Measurements from ENCODE around the gene SFXN5. TPM values are rescaled to one million over a fixed set of nuclear protein-coding genes. Genes with fewer than 3 reads are reported as not detected.

SFXN5 gene
- total RNA-seq, 1 donor from 2014 or later: 10.1 TPM

DNA sequence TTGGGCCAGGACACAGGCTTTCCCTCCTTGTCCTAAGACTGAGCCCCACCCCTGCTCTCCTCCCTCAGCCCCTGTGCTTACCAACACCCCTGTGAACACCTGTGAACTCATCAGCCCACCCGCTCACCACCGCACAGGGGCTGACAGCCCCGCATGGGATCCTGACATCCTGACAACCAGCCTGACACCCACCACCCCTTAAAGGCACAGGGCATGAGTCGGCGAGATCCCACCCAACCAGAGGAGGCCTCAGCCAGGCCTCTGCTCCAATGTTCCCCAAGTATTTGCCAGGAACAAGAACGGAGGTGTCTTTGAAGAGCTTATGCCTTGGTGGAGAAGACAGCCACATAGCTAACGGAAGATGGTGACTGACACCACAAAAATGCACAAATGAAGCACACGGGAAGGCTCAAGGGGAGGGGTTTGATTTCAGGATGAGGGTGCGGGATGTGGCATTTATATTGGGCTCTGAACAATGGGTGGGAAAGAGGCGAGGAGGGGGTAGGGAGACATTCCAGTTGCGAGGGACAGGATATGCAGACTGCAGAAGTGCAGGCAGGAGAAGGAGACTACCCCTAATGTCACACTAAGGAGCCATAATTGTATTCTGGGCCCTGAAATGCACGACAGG lies 30.2 kb upstream of the SFXN5 start:
- DNase-seq (ENCODE audit: low read depth in 2 of 2): peak in 1 of 2 donors; percentile 41

DNA sequence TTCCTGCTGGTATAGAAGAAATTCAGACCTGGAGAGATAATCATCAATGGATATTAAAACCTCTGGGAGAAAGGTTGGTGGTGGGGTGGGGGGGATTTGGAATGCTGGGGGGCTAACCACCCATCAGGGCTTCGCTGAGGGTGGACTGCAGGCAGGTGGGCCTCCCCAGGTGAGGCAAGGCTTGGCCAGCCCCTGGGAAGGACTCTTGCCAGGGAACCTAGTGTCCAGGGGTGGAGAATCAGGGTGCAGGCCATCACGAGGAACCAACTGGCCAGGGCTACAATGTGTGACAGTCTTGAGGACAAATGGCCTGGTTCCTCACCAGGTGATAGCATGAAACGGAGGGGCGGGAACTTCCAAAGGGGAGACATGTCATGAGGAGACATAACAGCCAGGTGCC lies 29.4 kb upstream of the SFXN5 start:
- no peak for DNase-seq (ENCODE audit: low read depth in 2 of 2)

DNA sequence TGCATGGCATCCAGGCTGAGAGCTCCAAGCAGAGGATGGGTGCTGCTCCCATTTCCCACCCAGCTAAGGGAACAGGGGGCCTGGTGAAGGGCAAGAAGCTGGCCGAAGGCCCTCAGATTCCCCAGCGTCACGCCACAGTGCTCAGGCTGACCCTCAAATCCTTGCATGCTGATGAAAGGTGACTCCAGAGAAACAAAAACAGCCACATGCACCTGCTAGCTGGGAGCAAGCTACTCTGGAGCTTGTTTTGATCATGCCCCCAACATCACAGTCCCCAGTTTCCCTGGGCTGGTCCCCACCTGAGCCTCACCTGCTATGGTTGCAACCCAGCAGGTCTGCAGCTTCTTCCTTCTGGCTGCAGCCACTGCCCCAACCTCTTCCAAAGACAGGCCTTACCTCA lies 28.0 kb upstream of the SFXN5 start:
- DNase-seq (ENCODE audit: low read depth in 2 of 2): no peak

DNA sequence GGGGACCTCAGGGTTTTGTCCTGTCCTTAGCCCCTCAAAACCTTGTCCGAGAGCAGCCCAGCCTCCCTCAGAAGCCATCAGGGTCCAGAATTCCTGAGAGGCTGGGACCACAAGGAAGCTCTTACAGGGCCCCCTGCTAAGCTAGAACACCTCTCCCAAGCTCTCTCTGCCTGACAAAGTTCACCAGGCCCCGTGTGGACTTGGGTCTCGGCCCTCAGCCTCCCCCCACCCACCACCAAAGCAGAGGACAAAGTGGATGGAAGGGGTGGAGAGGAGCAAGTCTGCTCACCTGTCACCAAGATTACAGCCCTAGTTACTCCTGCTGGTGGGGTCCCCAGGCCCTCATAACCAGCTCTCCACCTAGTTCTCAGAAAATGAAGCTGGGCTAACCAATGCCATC lies 24.4 kb upstream of the SFXN5 start:
- no peak for DNase-seq (ENCODE audit: low read depth in 2 of 2)

DNA sequence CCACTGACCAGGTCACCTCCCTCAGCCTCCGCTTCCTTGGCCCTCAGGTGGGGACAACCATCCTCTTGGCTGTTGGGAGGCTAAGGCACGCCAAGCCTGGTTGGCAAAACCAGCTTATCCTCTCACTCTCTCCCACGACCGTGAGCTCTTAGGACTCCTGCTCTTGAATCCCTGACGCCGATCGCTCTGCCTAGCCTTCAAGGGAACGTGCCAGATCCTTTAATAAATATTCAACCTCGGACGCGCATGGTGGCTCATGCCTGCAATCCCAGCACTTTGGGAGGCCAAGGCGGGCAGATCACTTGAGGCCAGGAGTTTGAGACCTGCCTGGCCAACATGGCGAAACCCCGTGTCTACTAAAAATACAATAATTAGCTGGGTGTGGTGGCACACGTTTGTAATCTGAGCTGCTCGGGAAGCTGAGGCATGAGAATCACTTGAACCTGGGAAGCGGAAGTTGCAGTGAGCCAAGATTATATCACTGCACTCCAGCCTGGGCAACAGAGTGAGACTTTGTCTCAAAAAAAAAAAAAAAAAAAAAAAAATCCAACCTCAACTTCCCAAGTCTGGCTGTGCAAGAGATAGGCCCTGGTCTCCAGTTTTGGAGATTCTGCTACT lies 22.2 kb upstream of the SFXN5 start:
- peak in 1 of 2 donors; percentile 58 for DNase-seq (ENCODE audit: low read depth in 2 of 2)

DNA sequence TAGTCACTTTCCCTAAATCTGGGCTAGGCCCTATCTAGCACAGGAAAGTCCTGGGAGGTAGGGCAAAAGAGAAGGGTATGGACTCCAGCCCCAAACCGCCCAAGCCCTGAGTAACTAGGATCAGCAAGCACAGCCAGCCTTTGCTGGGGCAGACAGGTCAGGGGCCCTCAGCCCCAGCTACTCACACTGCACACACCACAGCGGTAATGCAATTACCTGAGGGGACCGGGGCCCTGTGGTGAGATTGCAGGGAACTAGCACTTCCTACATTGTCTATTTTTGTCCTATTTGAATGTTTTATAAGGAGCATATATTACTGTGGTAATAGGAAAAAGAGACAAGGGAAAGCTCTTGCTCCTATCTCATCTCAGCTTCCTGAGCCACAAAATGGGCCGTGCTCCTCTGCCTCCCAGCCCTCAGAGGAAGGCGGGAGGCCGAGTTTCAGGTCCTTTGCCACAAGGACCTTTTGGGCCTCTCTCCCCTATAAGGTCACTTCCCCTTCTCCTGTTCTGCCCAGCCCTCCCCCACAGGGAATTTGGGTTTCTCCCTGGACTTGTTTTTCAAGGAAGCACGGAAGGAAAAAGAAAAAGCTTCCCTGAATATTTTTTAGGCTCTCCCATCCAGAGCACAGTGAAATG lies 20.8 kb upstream of the SFXN5 start:
- no peak for DNase-seq (ENCODE audit: low read depth in 2 of 2)

DNA sequence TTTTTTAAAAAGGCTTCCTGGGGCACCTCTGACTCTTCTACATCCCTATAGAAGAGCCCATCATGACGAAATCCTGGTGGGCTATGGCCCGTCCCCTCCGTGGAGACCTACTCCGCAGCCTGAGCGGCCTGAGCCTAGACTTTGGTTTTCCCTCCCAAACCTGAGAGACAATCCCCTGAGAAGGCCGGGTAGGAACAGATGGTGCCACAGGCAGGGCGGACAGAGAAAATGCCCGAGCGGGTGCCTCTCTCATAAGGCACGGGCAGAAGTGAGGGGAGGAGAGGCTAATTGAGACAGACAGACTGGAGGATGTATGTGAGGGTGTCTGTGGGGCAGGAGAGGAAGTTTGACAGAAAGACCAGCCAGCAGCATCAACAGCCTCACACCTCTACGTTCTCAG lies 20.2 kb upstream of the SFXN5 start:
- DNase-seq (ENCODE audit: low read depth in 2 of 2): no peak

DNA sequence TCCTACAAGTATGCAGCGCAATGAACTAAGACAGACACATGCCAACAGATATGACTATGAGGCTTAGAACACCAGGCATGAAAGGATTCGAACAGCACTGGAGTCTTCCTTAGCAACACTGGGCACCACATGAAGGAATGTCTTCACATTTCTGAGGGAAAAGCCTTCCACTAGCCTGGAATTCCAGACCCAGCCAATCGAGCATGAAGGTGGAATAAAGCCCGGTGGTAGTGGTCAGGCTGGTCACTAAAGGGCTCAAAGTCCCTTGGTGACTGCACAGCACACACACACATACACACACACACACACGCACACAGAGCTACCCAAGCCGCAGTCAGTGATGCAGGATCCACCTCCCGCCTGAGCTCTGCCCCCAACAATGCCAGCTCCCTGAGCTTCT lies 19.7 kb upstream of the SFXN5 start:
- DNase-seq (ENCODE audit: low read depth in 2 of 2): no peak

DNA sequence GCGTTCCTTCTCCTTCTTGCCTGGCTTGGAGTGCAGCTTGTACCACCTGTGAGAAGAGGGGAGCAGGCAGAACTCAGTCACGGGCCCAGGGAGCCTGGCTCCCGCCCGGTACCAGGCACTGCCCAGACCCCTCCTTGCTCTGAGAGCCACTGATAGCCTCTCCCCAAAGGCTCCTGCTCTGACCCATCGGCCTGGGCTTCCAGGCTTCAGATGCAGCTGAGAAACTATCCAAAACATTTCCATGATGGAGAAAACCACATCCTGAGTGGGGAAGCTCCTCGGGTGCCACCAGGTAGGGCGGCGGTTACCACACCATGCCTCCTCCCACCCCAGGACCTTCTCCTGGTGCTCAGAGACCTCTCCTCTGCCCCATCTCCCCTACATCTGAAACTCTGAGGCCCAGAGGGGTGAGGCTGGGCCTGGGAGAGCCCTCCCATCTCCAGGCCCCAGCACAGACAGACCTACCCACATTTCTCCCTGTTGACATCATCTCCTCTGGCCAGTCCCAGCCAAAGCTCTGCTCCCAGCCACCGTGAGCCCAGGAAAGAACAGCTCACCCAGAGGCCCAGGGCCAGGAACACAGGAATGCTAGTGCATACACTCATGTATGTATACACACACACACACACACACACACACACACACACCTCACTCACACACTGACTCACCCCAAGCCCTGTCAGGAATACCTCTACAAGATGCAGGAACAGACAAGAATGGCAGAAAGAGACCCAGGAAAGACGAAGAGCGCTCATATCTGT lies 17.9 kb upstream of the SFXN5 start:
- DNase-seq (ENCODE audit: low read depth in 2 of 2): peak in 1 of 2 donors; percentile 81

DNA sequence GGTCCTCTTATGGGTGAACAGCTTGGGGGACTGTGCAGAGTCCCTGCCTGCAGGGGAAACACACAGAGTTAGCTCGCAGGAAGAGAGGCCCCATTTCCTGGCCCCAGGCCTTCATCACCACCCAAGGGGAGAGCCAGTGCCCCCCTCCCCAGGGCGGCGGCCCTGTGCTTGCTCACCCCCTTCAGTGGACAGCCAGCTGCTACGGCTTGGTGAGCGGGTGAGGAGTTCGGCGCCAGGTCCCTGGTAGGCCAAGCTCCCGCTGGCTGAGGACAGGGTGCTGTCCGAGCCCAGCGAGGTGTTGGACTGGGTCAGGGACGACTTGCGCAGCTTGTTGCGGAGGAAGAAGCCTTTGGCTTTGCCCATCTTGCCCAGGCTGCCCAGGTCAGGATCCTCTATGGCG lies 17.2 kb upstream of the SFXN5 start:
- DNase-seq (ENCODE audit: low read depth in 2 of 2): no peak

DNA sequence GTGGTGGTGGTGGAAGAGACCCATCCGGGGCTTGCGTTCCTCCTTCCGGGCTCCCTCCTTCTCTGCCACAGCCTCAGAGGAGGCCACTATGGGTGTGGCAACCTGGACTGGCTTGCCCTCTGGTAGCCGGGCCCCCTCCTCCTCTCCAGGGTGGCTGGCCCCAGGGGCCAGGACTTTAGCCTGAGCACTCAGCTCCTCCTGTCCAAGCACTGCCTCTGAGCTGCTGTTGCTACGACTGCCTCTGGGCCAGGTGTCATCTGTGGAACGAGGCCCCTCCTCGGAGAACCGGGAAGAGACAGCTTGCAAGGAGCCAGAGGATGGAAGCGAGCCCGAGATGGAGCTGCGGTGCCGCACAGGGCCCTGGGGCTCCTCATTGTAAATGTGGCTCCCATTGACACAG lies 16.7 kb upstream of the SFXN5 start:
- no peak for DNase-seq (ENCODE audit: low read depth in 2 of 2)

DNA sequence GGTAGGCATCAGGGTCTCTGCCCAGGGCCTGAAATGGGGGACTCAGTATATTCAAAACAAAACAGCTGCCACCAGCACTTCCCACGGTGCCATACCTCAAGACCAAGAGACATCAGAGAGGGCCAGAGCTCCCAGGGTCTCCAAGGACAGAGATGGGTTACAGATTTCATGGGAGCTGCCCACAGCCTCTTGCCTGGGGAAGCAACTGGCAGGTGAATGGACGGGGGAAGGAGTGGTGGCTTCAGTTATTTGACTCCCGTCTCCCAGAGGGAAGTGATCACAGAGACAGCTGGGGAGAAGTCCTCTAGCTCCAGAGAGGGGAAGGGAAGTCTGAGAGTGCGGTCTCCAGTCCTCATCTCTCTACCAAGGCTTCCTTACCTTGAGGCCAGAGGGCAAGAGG lies 15.8 kb upstream of the SFXN5 start:
- no peak for DNase-seq (ENCODE audit: low read depth in 2 of 2)

DNA sequence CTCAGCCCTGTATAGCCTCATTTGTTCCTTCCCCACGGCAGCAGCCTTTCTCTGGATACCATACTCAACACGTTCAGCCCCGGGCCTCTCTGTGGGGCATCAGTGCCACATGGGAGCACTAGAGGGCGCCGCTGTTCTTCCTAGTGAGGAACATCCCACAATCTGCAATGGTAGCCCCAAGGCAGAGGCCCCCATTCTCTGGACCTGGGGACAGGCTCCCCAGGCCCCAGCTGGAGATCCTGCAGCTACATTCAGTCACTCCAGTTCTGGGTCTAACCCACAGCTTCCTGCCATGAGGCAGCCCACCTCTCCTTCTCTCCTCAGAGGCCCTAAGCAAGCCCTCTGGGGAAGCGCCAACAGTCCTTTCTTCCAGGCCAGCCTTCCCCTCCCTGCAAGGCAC lies 14.2 kb upstream of the SFXN5 start:
- peak; percentile 52 to 80 for DNase-seq (ENCODE audit: low read depth in 2 of 2)

DNA sequence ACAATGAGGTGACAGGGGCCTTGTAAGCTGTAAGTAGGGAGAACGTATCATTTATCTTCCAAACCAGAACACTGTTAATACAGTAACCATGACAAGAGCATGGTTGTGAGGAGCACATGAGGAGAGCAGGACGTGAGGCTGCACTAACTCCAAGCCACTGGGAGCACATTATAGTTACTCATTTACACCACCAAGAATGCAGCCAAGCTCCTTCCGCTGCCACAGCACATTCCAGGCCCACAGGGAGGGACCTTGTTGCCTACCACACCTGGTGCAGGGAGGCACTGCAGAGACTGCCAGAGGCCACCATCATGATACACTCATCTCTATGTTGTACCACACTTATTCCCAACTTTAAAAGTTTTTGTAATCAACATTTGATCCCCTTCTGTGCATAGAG lies 13.5 kb upstream of the SFXN5 start:
- peak; percentile 30 to 31 for DNase-seq (ENCODE audit: low read depth in 2 of 2)

DNA sequence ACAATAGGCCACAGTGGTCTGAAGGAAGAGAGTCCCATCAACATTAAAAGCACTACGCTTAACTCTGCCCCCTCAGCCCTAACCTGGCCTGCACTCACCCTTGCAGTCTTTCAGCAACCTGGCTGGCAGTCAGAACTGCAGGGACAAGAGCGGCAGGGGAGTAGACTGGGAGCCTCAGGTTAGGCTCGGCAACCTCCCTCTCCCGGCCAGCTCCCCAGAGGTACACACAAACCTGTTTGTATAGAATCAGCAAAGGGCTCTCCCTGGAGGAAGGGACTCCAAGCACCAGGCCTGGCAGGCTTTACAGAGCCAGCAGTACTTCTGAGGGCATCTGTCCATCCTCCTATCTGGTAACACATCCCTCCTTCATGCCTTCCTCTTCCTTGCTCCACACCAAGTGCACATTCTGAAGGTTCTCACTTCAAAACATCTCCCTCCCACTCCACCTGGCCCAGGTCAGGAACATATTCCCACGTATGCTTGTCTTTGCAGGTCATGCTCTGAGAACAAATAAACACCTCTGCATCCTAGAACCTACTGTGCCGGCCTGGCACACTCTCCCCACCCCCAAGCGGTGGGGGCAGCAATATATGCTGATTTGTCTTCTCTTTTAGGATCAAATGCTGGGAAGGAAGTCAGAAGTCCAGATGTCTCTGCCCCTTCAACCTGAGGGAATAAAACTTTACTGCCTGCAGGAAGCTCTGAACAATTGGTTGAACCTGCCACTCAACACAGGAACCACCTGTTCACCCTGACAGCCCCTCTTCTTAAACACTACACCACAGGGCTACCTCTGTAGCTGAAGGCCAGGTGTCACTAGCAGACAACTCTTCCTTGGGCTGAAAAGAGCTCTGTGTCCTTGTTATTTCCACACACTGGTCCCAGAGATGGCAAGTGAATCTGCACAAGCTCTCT lies 12.6 kb upstream of the SFXN5 start:
- DNase-seq (ENCODE audit: low read depth in 2 of 2): peak; percentile 86 to 92

DNA sequence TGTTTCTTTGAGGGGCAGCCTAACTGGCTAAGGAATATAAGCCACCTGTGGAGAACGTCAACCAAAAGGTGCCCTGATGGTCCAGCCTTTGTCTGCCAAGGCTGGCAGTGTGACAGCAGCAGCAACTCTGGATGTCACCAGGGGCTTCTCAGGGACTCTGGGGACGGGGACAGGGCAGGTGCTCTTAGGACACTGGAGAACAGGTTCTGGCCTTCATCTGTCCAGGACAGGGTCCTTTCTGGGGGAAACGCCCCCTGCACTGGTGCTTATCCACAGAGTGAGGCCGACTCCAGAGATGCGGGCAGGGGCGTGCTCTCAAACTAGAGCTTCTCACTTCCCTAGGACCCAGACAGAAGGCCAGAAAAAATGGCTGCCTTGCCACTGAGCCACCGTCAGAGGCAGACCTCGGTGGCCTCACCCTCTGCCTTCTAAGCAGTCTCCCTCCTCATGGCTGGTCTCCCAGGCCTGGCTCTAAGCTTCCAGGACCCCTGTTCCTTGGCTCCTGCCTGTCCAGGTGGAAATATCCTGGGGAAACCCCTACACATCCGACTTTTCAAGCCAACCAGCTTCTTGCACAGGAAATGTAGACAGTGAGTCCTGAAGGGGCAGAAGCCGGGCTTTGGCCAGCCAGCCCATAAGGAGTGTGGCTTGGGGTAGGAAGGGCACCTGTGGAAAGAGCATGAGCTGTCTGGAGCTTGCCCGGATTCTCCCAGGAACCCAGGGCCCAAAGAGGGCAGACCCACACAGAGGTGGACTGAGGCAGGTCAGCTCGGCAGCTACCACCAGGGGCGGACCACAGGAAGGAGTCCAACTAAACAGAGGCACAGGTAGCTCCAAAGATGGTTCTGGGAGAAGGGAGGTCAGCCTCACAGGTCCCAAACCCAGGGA lies 11.3 kb upstream of the SFXN5 start:
- DNase-seq (ENCODE audit: low read depth in 2 of 2): no peak

DNA sequence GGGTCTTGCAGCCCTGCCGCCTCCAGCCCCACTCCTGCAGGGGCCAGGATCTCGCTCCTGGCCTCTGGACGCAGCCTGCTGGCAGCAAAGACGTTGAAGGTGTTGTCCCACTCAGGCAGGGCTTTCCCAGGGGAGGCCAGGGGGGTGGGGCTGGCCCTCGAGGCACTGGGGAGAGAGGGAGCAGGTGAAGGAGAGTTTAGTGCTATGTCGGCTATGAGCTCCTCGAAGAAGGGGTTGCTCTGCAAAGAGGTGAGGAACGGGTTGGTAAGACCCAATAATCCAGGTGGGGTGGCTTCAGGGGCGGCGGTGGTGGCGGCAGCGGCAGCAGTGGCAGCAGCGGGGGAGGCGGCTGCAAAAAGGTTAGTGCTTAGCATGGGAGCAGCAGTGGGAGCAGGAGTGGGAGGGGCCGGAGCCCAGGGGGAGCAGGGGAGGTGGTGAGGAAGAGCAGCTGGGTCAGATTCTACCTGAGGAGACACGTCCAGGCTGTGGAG lies 9.7 kb upstream of the SFXN5 start:
- no peak for DNase-seq (ENCODE audit: low read depth in 2 of 2)

DNA sequence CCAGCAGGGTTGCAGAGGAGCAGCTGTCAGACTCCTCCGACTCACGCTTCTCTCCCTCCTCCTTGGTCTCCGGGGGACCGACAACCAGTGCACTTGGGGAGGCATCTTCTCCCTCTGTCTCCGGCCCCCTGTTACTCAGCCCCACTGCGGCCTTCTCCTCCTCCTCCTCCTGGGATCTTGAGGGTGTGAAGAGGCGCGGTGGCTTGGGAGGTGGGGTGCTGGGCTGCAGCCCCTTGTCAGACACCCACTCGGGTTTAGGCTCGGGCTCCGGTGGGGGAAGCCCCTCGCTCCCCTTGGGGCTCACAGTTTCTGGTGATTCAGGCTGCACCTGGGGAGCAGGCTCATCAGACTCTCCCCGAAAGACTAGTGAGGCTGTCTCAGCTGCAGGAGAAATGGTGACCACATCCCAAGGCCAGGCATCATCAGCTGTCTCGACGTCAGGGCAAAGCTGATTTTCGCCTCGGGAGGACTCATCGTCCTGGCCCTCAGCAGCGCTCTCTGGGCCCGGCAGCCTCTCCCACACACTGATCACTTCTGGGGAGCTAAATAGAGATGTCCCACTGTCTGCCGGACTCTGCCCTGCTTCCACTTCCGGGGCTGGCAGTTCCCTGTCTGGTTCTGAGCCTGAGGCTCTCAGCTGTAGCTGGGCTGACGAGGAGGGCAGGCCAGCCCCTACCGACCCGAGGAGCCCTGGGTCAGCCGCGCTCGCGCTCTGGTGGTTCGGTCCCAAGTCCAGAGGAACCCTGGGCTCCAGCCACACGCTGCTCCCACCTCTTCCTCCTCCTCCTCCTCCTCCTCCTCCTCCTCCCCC lies 9.0 kb upstream of the SFXN5 start:
- DNase-seq (ENCODE audit: low read depth in 2 of 2): no peak

DNA sequence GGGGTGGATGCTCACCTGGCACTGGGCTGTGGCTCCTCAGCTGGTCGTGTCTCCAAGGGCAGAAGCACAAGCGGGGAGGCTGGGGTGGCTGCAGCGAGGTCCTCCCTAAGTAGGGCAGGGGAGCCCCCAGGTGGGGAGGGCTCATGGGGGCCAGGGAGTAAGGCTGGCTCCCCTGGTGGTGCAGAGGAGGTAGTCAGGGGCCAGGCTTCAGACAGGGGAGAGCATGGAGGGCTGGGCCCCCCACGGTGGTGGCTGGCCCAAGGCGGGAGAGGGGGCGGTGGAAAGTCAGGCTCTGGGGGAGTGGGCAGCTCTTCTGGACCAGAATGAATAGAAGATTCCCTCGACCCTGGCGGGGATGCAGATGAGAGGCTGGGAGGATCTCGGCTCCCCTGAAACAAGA lies 8.1 kb upstream of the SFXN5 start:
- DNase-seq (ENCODE audit: low read depth in 2 of 2): no peak

Data from dermis microvascular lymphatic vessel endothelial cell (primary cell).